ENCODE measurements around the gene FBXO45.
A peak's percentile ranks its signal among the peaks of the same experiment; 100 is the strongest.
"Not testable (repeated sequence)": the region's sequence is repeated elsewhere in the genome, so short reads cannot be mapped to it uniquely, and the experiment has no call there.

Gene FBXO45

GRCh38 chr3:196557236-196557635, 11.2 kb upstream of the FBXO45 start:
- no peak for DNase-seq (ENCODE audit: low read depth)
- H3K4me3 ChIP-seq (ENCODE audit: low read length): no peak overlapping the region
- no peak for TF ChIP-seq CTCF (conservative IDR thresholded peaks at IDR 0.05; ENCODE audit: low read depth, low read length)

- H3K4me3 ChIP-seq (ENCODE audit: low read length): no peak overlapping the region
- no peak for TF ChIP-seq CTCF (conservative IDR thresholded peaks at IDR 0.05; ENCODE audit: low read depth, low read length)
- DNase-seq (ENCODE audit: low read depth): no peak
Observed at GRCh38 chr3:196558476-196558875, 10.0 kb upstream of the FBXO45 start.

GRCh38 chr3:196559826-196560225, 8.6 kb upstream of the FBXO45 start:
- TF ChIP-seq CTCF (conservative IDR thresholded peaks at IDR 0.05; ENCODE audit: low read depth, low read length): no peak
- H3K4me3 ChIP-seq (ENCODE audit: low read length): no peak overlapping the region
- no peak for DNase-seq (ENCODE audit: low read depth)

GRCh38 chr3:196563721-196564225, 4.7 kb upstream of the FBXO45 start:
- no peak for DNase-seq (ENCODE audit: low read depth)
- H3K4me3 ChIP-seq (ENCODE audit: low read length): no peak overlapping the region
- TF ChIP-seq CTCF (conservative IDR thresholded peaks at IDR 0.05; ENCODE audit: low read depth, low read length): no peak

GRCh38 chr3:196569003-196569516, 600 bp downstream of the FBXO45 start:
- DNase-seq (ENCODE audit: low read depth): peak; percentile 28
- H3K4me3 ChIP-seq (ENCODE audit: low read length): peak overlapping the region; percentile 100
- no peak for TF ChIP-seq CTCF (conservative IDR thresholded peaks at IDR 0.05; ENCODE audit: low read depth, low read length)

- not testable (repeated sequence) for H3K4me3 ChIP-seq (ENCODE audit: low read length); DNase-seq (ENCODE audit: low read depth)
Observed at GRCh38 chr3:196570332-196570731, 1.9 kb downstream of the FBXO45 start.

GRCh38 chr3:196572389-196572788, 3.9 kb downstream of the FBXO45 start:
- TF ChIP-seq CTCF (conservative IDR thresholded peaks at IDR 0.05; ENCODE audit: low read depth, low read length): no peak
- no peak for DNase-seq (ENCODE audit: low read depth)
- H3K4me3 ChIP-seq (ENCODE audit: low read length): no peak overlapping the region
